NOMO-1 (cell line): ENCODE results near the gene MAP1B.
"Not testable (repeated sequence)": the region's sequence is repeated elsewhere in the genome, so short reads cannot be mapped to it uniquely, and the experiment has no call there.

Experiments used
- DNase-seq, 2 experiments: peaks; one replicate each; lab custom pipeline; 2025; ENCODE audit not compliant: unreplicated experiment in 2 of 2; lab: John Stamatoyannopoulos, UW

The MAP1B gene

DNA sequence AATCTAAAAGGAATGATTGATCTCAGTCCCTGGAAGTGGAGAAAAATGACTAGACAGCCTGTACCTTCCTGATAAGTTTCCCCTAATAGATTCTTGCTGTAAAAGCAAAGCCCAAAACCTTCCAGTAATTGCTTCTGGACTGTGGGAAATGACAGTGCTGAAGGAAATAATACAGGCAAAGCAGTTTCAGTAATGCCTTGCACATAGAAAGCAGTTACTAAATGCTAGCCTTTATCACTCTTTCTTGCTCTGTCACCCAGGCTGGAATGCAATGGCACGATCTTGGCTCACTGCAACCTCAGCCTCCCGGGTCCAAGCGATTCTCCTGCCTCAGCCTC, 50.3 kb downstream of the MAP1B start:
- no peak for DNase-seq

DNA sequence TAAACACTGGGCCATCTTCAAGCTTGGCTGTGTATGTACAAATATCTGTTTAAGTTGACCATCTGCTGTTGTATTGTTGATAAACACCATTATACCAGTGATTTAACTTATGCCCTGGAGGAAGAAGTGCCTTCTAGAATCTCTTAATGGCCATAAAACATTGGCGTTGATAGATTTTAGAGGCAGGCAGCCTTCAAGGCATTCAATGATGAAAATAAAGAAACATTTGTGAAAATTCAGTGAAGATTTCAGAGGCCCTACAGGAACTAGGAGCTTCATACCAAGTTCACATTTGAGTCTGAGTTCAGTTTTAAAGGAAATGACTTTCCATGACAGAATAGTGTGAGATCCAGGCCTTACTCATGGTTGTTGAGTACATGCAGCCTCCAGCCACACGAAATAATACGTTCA, 52.2 kb downstream of the MAP1B start:
- no peak for DNase-seq

DNA sequence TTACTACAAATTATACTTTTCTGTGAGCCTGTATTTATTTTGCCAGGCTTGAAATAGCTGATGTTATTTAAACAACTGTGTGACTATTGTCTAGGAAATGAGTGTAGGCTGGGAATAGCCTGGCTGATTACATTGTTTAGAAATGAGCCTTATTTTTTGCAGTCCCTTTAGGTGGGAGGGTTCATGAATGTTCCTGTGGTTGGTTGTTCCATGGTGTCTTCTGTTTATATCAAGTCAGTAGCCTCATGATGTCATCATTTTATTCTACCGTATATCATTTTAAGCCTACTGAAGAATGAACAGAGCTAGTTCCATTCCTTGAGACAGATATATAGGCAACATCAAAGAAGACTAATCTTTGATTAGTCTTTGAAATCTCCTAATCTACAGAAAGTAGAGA, 53.1 kb downstream of the MAP1B start:
- no peak for DNase-seq

DNA sequence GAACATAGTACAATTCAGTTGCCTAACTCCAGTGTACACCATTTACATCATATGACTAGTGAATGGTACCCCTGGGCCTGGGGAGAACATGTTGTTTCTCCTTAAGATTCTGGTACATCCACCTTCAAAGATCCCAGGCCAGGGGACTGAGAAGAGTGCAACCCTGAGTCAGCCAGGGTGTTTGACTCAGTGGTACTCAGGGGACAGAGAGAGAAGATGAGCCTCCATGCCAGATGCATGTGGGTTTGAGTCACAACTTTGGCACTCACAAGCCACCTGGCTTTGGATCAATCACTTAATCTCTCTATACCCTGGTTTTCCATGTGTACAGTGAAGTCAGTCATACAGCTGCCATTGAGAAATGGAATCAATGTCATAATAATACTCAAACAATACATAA, 53.7 kb downstream of the MAP1B start:
- no peak for DNase-seq

DNA sequence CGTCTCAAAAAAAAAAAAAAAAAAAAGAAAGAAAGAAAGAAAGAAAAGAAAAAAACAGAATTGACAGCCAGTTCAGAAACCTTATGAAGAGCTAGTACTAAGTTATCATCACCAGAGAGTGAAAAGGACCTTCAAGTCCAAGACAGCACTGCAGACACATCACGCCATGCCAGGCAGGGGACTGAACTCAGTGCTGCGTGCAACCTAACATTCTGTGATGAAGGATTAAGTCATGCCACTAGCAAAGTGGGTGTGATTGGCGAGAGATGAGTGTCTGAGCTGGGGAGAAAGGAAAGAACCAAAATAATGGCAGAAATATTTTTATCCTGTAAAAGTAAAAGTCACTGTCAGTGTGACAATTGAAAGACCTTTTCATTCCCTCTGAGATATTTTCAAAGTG, 54.7 kb downstream of the MAP1B start:
- no peak for DNase-seq

DNA sequence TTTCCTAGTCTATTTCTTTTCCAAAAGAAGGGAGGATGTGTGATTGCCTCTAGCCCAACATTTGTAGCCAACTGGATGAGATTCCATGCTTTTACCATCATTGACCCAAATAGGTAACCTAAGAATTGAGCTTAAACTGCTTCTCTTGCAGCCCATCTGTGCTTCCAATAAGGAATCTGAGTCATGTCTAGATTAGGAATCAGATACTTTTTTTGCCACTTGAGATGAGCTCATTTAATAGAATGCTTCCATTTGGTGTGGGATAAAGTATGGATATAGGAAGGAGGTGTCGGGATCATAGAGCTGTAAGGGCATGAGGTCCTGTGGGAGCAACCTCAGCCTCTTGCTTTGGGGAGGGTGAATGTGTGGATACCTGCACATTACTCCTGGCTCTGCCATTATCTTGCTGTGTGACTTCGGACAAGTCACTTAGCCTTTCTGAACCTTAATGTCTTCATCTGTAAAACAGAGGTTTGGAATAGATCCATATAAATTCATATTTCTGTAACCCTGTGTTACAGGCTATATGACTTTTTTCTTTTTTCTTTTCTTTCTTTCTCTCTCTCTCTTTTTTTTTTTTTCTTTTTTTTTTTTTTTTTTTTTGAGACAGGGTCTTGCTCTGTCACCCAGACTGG, 56.2 kb downstream of the MAP1B start:
- no peak for DNase-seq

DNA sequence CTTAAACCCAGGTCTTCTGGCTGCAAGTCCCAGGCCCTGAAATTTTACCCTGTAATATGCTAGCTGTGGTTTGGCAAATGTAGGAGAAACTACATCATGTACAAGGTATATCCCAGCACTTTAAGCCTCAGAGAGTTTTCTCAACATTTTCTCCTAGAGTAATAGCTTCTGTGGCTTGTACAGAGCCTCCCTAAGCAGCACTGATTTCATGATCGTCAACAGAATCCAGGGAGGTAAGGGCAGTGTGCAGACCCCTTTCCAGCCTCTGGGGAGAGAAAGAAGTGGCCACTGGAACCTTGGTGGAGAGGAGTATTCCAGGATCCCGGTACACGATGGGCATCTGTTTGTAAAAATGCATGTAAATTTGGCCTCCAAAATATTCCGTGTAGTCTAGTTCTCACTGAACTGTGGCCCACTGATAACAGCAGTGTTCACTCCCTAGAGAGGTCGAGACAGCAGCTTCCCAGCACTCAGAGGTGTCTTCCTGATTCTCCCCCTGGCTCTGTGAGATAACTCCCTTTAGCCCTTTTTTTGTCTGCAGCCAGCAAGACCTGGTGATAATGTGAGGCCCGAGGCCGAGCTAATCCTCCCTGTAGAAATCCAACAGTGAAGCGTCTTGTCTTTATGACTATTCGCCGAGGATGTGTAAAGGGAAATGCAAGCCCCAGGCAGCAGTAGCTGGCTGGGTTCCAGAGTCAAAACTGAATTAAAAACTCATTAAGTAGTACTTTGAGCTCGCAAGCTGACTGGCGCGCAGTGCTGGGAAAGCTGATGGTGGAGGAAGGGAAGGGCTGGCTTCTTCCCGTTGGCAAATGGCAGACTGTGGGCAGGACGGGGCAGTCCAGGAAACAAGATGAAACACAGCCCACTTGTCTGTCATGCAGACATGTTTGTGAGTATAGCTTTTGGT, 59.0 kb downstream of the MAP1B start:
- DNase-seq, result no peak

DNA sequence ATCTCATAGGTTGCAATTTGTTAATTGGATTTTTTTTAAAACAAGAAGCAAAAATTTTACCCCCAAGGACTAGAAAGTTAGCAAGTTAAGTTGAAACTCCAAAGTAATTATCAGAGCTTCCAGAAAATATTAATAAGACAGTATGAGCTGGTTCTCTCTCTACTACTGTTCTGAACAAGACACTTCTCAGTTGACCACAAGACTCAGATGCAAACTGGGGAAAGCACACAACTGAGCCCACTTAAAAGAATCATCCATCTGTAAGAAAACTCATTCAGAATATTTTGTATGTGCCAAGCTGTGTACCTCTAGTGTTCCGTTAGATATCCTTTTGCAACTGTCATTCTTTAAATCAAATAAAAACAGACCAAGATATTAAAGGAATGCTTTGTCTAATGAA, 60.0 kb downstream of the MAP1B start:
- no peak for DNase-seq

DNA sequence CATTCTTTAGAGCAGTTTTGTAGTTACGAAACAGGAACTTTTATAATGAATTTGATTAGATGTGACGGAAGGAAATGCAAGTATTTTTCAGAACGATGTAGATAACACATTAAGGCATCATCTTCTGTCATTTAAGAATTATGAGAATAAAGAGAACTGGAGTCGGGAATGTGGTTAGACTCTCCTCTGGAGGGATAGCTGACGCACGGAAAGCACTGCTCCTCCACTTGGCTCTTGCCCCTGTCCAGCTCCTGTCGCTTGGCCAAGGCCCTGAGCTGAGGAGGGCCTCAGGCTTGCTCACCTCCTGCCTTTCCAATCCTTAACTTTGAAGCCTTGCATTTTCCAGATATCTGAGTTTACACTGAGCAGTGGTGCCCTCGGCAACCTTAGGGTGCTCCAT, 60.5 kb downstream of the MAP1B start:
- no peak for DNase-seq

DNA sequence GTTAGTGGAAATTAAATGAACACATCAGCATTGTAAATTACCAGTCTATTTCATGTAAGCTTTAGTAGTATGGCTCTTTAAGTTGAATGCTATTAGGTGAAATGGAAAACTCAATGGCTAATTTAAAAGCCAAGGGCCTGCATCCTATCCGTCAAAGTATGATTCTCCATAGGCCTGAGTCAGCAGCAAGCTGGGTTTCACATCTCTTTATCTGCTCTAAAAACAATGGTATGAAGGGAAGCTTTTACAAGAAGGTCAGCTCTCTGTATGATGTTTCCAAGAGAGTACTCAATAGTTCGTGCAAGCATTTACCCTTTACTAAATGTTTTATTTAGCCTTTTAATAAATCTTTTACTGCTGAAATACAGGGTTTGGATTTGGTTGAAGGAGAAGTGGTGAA, 62.8 kb downstream of the MAP1B start:
- DNase-seq, result no peak

DNA sequence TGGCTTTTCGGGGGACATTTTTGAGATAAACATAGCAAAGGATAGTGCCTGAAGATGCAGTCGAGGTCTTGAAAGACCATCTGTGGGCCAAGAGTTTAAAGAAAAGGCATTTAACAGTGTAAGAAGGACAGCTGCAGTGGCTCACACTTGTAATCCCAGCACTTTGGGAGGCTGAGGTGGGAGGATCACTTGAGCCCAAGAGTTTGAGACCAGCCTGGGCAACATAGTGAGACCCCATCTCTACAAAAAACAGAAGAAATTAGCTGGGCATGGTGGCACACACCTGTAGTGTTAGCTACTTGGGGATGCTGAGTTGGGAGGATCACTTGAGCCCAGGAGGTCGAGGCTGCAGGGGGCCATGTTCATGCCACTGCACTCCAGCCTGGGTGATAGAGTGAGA, 63.9 kb downstream of the MAP1B start:
- DNase-seq, result not testable (repeated sequence)

DNA sequence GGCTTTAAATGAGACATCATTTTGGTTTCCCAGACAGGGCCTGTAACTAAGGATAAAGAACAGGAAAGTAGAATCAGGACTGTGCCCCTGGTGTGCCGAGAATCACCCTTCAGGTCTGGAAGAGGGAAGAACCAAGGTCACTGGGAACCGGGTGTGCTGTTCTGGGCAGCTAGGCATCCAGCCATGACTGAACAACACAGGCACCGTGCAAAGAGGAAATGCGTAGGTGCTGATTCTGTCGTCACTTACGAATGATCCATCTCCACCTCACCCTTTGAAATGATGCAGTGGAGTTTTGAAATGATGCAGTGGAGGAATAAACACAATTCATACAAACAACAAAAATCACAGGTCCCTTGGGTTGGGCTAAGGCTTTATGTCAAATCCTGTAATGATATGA, 64.4 kb downstream of the MAP1B start:
- DNase-seq, result no peak

DNA sequence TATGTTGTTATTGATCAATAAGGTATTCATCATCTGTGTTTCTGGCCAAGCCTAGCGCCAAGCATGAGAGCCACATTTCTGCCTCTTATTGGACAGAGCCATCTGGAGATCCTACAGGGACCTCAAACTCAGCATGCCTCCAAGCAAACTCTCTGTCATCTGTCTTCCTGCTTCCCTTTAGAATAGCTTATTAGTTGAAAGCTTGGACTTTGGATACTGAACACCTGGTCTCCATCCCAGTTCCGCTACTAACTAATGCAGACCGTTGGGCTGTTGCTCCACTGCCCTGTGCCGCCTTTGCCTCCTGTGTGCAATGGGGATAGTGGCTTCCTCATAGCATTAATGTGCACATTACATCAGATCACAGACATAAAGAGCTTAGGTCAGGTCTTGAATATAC, 65.5 kb downstream of the MAP1B start:
- no peak for DNase-seq

DNA sequence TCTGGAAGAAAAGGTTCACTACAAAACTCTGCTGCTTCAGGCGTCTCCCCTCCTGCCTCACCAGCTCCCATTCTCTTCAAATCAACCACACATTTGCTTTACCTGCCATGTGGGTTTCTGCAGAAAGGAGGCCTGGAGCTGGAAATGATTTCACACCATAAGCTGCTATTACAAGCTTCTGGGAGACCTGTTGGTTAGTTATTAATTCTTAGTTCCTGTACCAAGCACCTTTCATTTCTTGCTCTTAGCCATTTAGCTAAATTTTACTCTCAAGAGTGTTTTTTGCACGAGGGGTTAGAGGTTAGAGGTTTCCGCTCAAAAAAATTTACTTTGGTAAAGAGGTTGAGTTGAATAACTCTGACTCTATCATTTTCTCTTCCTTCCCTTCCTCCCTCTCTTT, 70.3 kb downstream of the MAP1B start:
- no peak for DNase-seq

DNA sequence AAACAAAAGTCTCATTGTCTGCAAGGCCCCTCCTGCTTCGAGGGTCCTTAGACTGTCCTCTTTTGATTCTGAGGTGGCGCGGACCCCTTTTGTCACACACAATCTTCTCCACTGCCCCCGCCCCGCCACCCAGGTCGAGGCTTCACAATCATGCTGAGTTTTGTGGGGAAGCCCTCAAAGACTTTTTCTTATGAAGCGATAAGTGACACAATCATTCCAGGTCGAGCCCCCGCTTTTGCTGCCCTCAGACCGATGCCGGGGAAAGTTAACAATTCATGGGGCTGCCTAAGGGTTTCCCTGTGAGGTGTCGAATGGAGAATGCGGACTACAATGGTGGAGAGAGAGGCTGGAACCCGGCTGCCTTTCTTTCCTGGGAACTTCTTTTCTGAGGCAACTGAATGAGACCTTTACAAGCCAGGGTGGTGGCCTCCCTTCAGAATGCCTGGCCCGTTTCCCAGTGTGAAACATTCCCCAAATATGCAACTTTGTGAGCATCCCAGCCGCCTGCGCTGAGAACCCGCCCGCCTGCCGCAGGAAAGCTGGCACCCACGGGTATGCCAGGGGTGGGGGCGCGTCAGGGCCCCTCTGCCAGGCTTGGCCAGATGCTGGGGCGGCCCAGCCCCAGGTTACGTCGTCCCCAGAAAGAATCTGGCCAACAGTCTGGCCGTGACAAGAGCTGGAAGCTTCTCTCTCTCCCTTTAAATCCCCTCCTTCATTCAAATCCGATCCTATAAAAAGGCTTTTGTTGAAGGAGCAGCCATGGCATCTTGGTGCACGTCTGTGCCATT, 71.9 kb downstream of the MAP1B start:
- DNase-seq, result no peak

DNA sequence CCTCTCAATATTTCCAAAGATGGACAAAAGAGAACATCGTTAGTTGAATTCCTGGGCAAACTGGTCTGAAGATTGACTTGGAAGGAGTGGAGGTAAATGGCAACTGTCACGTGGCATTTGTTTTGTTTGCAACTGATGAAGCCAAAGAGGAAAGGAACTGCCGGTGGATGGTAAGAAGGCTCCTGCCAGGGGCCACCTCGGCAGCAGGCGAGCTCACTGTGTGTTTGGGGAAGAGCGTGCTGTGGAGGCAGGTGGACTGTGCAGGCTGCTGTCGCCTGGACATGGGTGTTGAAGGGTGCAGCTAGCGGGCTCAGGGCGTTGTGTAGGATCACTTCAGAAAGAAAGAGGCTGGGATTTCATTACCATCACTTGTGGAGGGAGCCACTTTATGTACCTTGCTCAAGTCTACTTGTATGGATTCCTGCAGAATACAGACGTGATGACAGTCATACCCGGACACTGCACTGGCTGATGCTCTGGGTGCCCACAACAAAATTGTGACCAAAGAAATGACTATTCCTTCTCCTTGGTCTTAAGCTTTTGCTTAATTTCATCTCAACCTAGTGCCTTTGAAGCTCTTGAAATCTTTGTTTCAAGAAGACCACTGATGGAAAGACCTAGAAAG, 72.7 kb downstream of the MAP1B start:
- DNase-seq, result no peak

DNA sequence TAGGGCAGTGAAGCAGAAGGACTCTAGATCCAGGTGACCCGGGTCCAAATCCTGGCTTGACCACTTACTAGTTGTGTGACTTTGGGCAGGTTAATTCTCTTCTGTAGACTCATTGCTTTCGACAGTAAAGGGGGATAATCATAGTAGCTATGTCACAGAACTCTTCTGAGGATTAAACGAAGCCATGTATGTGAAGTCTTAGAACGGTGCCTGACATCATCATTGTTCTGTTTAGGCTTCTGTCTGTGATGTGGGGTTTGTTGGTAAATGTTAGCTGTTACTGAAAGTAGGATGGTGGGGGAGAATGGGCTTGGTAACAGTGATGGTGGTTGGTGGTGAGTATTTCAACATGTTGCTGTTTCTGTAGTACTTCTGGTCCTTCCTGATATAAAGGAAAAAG, 73.7 kb downstream of the MAP1B start:
- no peak for DNase-seq

DNA sequence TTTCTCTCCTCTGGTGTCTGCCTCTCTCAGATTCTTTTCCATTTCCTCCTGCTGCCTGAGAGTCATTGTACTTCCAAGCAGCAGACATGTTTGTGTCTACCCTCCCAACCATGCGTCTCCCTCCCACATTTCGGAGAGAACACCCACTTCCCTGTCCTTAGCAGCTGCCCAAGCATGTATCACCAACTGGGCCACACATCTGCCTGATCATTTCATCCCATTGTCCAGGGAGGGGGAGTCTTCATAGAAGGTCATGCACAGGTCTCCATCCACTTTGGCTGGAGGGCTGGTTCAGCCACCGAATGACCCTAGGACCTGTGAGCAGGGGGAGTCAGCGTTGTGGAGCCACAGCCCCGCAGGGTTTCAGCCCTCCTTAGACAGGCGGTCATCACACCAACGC, 75.4 kb downstream of the MAP1B start:
- no peak for DNase-seq

DNA sequence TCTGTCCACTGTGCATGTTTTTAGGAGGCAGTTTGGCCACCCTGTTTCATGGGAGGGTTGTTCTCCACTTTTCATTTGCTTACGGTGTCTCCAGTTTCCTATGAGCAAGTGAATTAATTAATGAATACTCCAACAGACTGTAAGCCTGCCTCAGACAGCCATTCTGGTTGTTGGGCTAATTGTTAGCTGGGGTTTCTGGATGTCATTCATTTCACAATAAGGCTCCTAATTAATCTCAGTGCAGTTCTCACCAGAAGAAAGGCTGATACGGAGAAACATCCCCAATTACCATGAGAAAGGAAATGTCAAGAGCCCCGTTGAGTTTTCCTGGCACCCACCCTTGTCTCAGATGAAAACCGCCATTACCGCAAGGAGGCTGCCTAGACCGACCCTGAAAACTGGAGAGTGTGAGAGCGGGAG, 75.8 kb downstream of the MAP1B start:
- DNase-seq, result no peak

DNA sequence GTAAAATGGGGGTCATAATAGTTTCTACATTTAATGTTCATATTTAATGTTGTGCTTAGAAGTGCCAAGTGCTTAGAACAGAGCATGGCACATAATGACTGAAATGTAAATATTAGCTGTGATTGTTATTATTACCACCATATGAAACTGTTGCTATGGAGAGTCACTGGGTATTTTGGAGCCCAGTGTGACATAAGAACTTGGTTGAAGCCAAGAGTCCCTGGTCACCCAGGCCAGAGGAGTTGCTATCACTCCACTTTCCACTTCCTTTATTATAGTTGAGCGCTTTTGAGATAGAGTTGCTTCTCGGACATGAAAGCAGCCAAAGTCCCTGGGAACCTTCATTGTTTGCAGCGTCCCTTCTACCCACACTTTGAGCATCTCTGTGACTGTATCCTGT, 77.1 kb downstream of the MAP1B start:
- no peak for DNase-seq
